Astrocyte (in vitro differentiated cells and primary cell): ENCODE results near the gene C22orf31. TPM values are rescaled to one million over a fixed set of nuclear protein-coding genes. Genes with fewer than 3 reads are reported as not detected.

ENCODE experiments used
- DNase-seq: peaks from one replicate; pipeline ENCODE4 v3.0.0-alpha.2; 2010; ENCODE audit warnings: low read depth
- FAIRE-seq: peaks from 2 replicates; lab custom pipeline; 2011; peaks lifted over from hg19 to GRCh38; lab: Jason Lieb, UNC
- H2AFZ ChIP-seq: 2 replicates; pipeline ENCODE4 v1.6.0; 2012; ENCODE audit warnings: low read depth, low read length, inconsistent platforms
- H3K27ac ChIP-seq: 2 replicates; pipeline ENCODE4 v1.5.1; 2011; ENCODE audit warnings: low read depth, low read length, inconsistent platforms
- H3K27me3 ChIP-seq: 2 replicates; pipeline ENCODE4 v1.6.0; 2011; ENCODE audit warnings: low read length, inconsistent platforms; ENCODE audit not compliant: insufficient read depth
- H3K36me3 ChIP-seq: 2 replicates; pipeline ENCODE4 v1.5.1; 2011; ENCODE audit warnings: low read length, inconsistent platforms; ENCODE audit not compliant: insufficient read depth
- H3K4me1 ChIP-seq: 2 replicates; pipeline ENCODE4 v1.5.1; 2011; ENCODE audit warnings: low read length, inconsistent platforms; ENCODE audit not compliant: insufficient read depth
- H3K4me2 ChIP-seq: 2 replicates; pipeline ENCODE4 v1.6.0; 2012; ENCODE audit warnings: low read length, inconsistent platforms
- H3K4me3 ChIP-seq: 2 replicates; pipeline ENCODE4 v1.5.1; 2011; ENCODE audit warnings: low read depth, mild to moderate bottlenecking, low read length, inconsistent platforms; ENCODE audit not compliant: insufficient read depth
- H3K79me2 ChIP-seq: 2 replicates; pipeline ENCODE4 v1.6.0; 2012; ENCODE audit warnings: mild to moderate bottlenecking, low read length, inconsistent platforms; ENCODE audit not compliant: insufficient read depth
- H3K9ac ChIP-seq: 2 replicates; pipeline ENCODE4 v1.6.0; 2012; ENCODE audit warnings: mild to moderate bottlenecking, low read length, inconsistent platforms
- H3K9me3 ChIP-seq: 2 replicates; pipeline ENCODE4 v1.5.1; 2012; ENCODE audit warnings: low read depth, mild to moderate bottlenecking, low read length, inconsistent platforms; ENCODE audit not compliant: insufficient read depth
- H4K20me1 ChIP-seq: 2 replicates; pipeline ENCODE4 v1.6.0; 2012; ENCODE audit warnings: low read length, inconsistent platforms; ENCODE audit not compliant: insufficient read depth
- H3K27ac Mint-ChIP-seq: one replicate; pipeline ENCODE4 v1.8.0; 2021; ENCODE audit warnings: mild to moderate bottlenecking, mixed read lengths; ENCODE audit not compliant: unreplicated experiment
- H3K27me3 Mint-ChIP-seq: one replicate; pipeline ENCODE4 v1.8.0; 2021; ENCODE audit warnings: low read depth, mixed read lengths; ENCODE audit not compliant: unreplicated experiment
- H3K36me3 Mint-ChIP-seq: one replicate; pipeline ENCODE4 v1.8.0; 2021; ENCODE audit warnings: low read depth, mixed read lengths; ENCODE audit not compliant: unreplicated experiment
- H3K4me1 Mint-ChIP-seq: one replicate; pipeline ENCODE4 v1.8.0; 2021; ENCODE audit warnings: low read depth, mixed read lengths; ENCODE audit not compliant: unreplicated experiment
- H3K4me3 Mint-ChIP-seq: one replicate; pipeline ENCODE4 v1.8.0; 2021; ENCODE audit warnings: mild to moderate bottlenecking, moderate library complexity, mixed read lengths; ENCODE audit not compliant: unreplicated experiment
- H3K9me3 Mint-ChIP-seq: one replicate; pipeline ENCODE4 v1.8.0; 2021; ENCODE audit warnings: mild to moderate bottlenecking, mixed read lengths; ENCODE audit not compliant: unreplicated experiment
- EZH2 ChIP-seq: IDR thresholded peaks from 2 replicates; pipeline ENCODE4 v1.6.1; 2012; ENCODE audit warnings: mild to moderate bottlenecking, low read length, inconsistent platforms; ENCODE audit not compliant: insufficient read depth
- total RNA-seq: library from RNA; stranded (reverse); gene quantifications from 2 replicates; pipeline ENCODE4 v1.2.1, GENCODE V29; 2021
- TF ChIP-seq, protein P1 (sequence below): IDR thresholded peaks from 2 replicates; pipeline ENCODE4 v1.5.1; 2011; ENCODE audit warnings: low read depth, mild to moderate bottlenecking, inconsistent platforms, low read length, moderate library complexity; ENCODE audit not compliant: insufficient read depth

C22orf31 gene
- total RNA-seq, 1 donor from 2014 or later = not detected

DNA sequence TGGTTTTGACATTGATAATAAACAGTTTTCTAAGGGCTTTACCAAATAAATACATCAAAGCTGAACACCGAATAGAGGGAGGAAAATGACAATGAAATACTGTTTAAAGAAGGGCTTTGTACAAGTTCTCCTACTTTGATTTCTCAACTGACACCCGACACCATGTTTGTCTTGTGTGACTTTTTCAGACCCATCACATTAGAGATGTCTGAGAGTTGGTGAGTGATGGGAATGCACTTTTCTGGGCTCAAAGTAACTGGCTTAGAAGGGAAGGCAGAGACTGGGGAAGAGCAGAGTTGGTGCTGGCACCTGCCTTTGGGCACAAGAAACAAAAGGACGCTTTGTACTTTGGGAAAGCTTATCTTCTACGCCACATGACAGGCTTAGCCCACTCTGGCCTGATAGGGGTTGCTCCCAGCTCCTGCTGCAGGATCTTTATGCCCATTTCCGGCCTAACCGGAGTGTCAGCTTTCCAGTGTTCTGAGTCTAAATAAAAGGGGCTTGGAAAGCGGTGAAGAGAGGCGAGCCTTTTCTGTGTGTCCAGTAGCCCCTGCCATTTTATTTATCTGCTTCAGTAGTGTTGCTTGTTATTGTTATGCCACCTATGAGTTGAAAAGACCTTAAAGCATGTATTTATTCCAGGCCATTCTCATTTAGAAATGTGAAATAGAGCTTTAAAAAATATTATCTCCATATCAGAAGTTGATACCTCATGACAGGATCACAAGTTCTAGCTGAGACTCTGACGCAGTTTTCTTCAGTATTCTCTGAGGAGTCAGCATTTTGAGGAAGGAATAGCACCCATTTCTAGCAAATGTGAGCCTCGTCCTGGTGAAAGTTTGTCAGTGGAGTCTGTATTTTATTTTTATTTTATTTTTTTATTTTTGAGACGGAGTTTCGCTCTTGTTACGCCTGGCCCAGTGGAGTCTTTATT is 35.4 kb upstream of the C22orf31 start:
- Histone ChIP-seq H3K4me1 (peaks cover 10% of the 10 kb centered on the region), H3K9me3 (no peaks in the 10 kb centered on the region), H3K9ac (no peak overlapping the region), H3K79me2 (no peaks in the 10 kb centered on the region), H3K36me3 (no peaks in the 10 kb centered on the region), H2AFZ (no peak overlapping the region), H4K20me1 (no peaks in the 10 kb centered on the region), H3K27ac (no peak overlapping the region), H3K4me2 (no peak overlapping the region), H3K4me3 (no peak overlapping the region), H3K27me3 (no peaks in the 10 kb centered on the region)
- DNase-seq = no peak
- Mint-ChIP-seq H3K27me3 (no peaks in the 10 kb centered on the region), H3K27ac (no peak overlapping the region), H3K4me1 (peaks cover 16% of the 10 kb centered on the region), H3K9me3 (no peaks in the 10 kb centered on the region), H3K36me3 (no peaks in the 10 kb centered on the region), H3K4me3 (no peak overlapping the region)
- TF ChIP-seq, protein P1, sequence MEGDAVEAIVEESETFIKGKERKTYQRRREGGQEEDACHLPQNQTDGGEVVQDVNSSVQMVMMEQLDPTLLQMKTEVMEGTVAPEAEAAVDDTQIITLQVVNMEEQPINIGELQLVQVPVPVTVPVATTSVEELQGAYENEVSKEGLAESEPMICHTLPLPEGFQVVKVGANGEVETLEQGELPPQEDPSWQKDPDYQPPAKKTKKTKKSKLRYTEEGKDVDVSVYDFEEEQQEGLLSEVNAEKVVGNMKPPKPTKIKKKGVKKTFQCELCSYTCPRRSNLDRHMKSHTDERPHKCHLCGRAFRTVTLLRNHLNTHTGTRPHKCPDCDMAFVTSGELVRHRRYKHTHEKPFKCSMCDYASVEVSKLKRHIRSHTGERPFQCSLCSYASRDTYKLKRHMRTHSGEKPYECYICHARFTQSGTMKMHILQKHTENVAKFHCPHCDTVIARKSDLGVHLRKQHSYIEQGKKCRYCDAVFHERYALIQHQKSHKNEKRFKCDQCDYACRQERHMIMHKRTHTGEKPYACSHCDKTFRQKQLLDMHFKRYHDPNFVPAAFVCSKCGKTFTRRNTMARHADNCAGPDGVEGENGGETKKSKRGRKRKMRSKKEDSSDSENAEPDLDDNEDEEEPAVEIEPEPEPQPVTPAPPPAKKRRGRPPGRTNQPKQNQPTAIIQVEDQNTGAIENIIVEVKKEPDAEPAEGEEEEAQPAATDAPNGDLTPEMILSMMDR = no peak
- TF ChIP-seq EZH2 = no peak
- FAIRE-seq = peak; percentile 67

DNA sequence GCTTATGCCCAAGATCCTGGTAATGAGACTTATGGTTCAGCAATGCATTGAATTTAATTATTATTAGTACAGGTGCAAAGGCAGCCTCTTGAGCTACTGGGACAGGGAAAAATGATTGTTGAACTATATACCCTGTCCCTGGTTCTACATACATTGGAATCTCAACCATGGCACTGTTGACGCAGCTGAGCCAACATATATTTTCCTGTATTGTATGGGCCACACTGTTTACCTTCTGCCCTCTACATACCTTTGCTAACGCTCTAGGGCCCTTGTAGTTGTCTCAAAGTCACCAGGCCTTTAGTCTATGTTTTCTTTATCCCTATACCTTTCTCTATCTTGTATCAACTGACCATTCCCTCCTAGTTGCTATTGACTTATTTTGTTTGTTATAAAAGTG is 33.8 kb upstream of the C22orf31 start:
- Mint-ChIP-seq H3K4me3 (no peak overlapping the region), H3K4me1 (peaks cover 16% of the 10 kb centered on the region), H3K9me3 (no peaks in the 10 kb centered on the region), H3K27ac (no peak overlapping the region), H3K36me3 (no peaks in the 10 kb centered on the region), H3K27me3 (no peaks in the 10 kb centered on the region)
- no peak overlapping the region for H3K9ac ChIP-seq
- no peak overlapping the region for H3K4me3 ChIP-seq
- H3K9me3 ChIP-seq = no peaks in the 10 kb centered on the region
- peaks cover 10% of the 10 kb centered on the region for H3K4me1 ChIP-seq
- H3K36me3 ChIP-seq = no peaks in the 10 kb centered on the region
- no peaks in the 10 kb centered on the region for H4K20me1 ChIP-seq
- no peaks in the 10 kb centered on the region for H3K79me2 ChIP-seq
- no peak overlapping the region for H3K27ac ChIP-seq
- no peak overlapping the region for H2AFZ ChIP-seq
- H3K27me3 ChIP-seq = no peaks in the 10 kb centered on the region
- FAIRE-seq = no peak
- TF ChIP-seq, protein P1 = no peak
- no peak for TF ChIP-seq EZH2
- no peak overlapping the region for H3K4me2 ChIP-seq
- DNase-seq = no peak
